ENCODE results near the gene ZNF232. TPM values are rescaled to one million over a fixed set of nuclear protein-coding genes. Genes with fewer than 3 reads are reported as not detected.
"Not testable (repeated sequence)": the region's sequence is repeated elsewhere in the genome, so short reads cannot be mapped to it uniquely, and the experiment has no call there.

ZNF232 gene
- total RNA-seq, 1 donor from 2014 or later, result 4.9 TPM

GRCh38 chr17:5121186-5121841, 9.6 kb upstream of the ZNF232 start:
- no peak for TF ChIP-seq CTCF (IDR thresholded peaks at IDR 0.05)
- TF ChIP-seq POLR2AphosphoS5 (IDR thresholded peaks at IDR 0.05; ENCODE audit: insufficient read depth in 1 of 2, low read depth in 1 of 2), result no peak
- no peak for TF ChIP-seq POLR2A (IDR thresholded peaks at IDR 0.05)
- Histone ChIP-seq H3K4me1 (peaks cover 14% of the 10 kb centered on the region), H3K27ac (no peak overlapping the region), H3K27me3 (no peaks in the 10 kb centered on the region), H3K9me3 (no peaks in the 10 kb centered on the region), H3K4me3 (no peak overlapping the region), H3K36me3 (no peaks in the 10 kb centered on the region)
- intact Hi-C loops (cut with DNase I), result no loop called here
- DNase-seq (ENCODE audit: extremely low spot score in 2 of 2), result no peak

GRCh38 chr17:5120436-5121185, 8.9 kb upstream of the ZNF232 start:
- intact Hi-C loops (cut with DNase I), result not testable (repeated sequence)

GRCh38 chr17:5120036-5120435, 8.4 kb upstream of the ZNF232 start:
- intact Hi-C loops (cut with DNase I), result no loop called here
- Histone ChIP-seq H3K4me3 (no peak overlapping the region), H3K27me3 (no peaks in the 10 kb centered on the region), H3K4me1 (peaks cover 14% of the 10 kb centered on the region), H3K36me3 (no peaks in the 10 kb centered on the region), H3K27ac (no peak overlapping the region), H3K9me3 (no peaks in the 10 kb centered on the region)
- no peak for DNase-seq (ENCODE audit: extremely low spot score in 2 of 2)
- TF ChIP-seq CTCF (IDR thresholded peaks at IDR 0.05), result no peak

More at GRCh38 chr17:5120436-5121185, 8.9 kb upstream of the ZNF232 start:
- H3K4me3 ChIP-seq; H3K27ac ChIP-seq; DNase-seq (ENCODE audit: extremely low spot score in 2 of 2); H3K36me3 ChIP-seq; H3K9me3 ChIP-seq; H3K27me3 ChIP-seq: not testable (repeated sequence)
- peaks cover 14% of the 10 kb centered on the region for H3K4me1 ChIP-seq

GRCh38 chr17:5118219-5118618, 6.5 kb upstream of the ZNF232 start:
- Histone ChIP-seq H3K27ac (no peak overlapping the region), H3K4me1 (peaks cover 11% of the 10 kb centered on the region), H3K4me3 (no peak overlapping the region), H3K9me3 (no peaks in the 10 kb centered on the region), H3K27me3 (no peaks in the 10 kb centered on the region), H3K36me3 (no peaks in the 10 kb centered on the region)
- TF ChIP-seq POLR2A (IDR thresholded peaks at IDR 0.05) (no peak), POLR2AphosphoS5 (IDR thresholded peaks at IDR 0.05; ENCODE audit: insufficient read depth in 1 of 2, low read depth in 1 of 2) (no peak), CTCF (IDR thresholded peaks at IDR 0.05) (no peak)
- no peak for DNase-seq (ENCODE audit: extremely low spot score in 2 of 2)
- intact Hi-C loops (cut with DNase I), result no loop called here

GRCh38 chr17:5115673-5116651, 4.3 kb upstream of the ZNF232 start, which contains the start of gene USP6:
TSS of gene USP6 (plus strand) at chr17:5116032. CDS start at chr17:5130368, 14,336 bp downstream.
- intact Hi-C loops (cut with DNase I), result no loop called here
- Histone ChIP-seq H3K27me3 (no peaks in the 10 kb centered on the region), H3K36me3 (no peaks in the 10 kb centered on the region), H3K9me3 (no peaks in the 10 kb centered on the region), H3K27ac (no peak within 1 kb of the TSS), H3K4me1 (peaks cover 12% of the 10 kb centered on the region), H3K4me3 (no peak within 1 kb of the TSS)
- TF ChIP-seq POLR2A (IDR thresholded peaks at IDR 0.05) (no peak), POLR2AphosphoS5 (IDR thresholded peaks at IDR 0.05; ENCODE audit: insufficient read depth in 1 of 2, low read depth in 1 of 2) (no peak), CTCF (IDR thresholded peaks at IDR 0.05) (no peak)
- no peak for DNase-seq (ENCODE audit: extremely low spot score in 2 of 2)
